ENCODE measurements around the gene FMOD.

GRCh38 chr1:203346769-203347102 lies 4.2 kb downstream of the FMOD start:
- TF ChIP-seq, protein P1, sequence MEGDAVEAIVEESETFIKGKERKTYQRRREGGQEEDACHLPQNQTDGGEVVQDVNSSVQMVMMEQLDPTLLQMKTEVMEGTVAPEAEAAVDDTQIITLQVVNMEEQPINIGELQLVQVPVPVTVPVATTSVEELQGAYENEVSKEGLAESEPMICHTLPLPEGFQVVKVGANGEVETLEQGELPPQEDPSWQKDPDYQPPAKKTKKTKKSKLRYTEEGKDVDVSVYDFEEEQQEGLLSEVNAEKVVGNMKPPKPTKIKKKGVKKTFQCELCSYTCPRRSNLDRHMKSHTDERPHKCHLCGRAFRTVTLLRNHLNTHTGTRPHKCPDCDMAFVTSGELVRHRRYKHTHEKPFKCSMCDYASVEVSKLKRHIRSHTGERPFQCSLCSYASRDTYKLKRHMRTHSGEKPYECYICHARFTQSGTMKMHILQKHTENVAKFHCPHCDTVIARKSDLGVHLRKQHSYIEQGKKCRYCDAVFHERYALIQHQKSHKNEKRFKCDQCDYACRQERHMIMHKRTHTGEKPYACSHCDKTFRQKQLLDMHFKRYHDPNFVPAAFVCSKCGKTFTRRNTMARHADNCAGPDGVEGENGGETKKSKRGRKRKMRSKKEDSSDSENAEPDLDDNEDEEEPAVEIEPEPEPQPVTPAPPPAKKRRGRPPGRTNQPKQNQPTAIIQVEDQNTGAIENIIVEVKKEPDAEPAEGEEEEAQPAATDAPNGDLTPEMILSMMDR (IDR thresholded peaks at IDR 0.05): no peak
- no peak for TF ChIP-seq POLR2A (IDR thresholded peaks at IDR 0.05)

All from thyroid gland (tissue), 4 donors.